Measurements from ENCODE around the gene RACK1.

DNA sequence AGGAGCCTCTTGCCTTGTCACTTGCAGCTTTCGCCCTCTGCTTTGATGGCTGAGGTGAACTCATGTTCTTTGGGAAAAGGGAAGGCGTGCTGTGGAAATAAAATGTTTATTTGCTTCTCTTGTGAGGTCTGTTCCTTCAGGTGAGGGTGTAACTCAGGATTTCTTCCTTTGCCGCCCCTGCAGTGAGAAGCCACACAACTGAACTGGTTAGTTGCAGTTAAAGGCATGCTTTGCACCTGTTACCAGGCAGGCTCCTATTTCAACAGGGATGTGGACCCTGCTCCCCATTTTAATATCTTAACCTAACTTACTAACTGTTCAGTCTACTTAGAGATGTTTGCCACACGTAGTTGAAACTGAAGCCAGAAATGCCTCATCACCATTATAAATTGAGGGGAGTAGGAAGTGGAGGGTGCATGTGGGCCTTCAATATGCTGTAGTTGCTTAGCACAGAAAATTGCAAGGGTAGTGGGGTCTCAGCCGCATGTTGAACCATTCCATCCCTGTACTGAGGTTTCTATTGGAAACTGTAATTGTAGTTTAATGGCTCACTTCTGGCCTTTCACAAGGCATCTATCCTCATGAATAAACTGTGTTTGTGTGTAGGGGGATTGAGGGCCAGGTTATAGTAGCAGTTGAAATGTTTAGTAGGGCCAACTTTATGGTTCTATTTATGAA lies 7.9 kb downstream of the RACK1 start:
- TF ChIP-seq, protein P1, sequence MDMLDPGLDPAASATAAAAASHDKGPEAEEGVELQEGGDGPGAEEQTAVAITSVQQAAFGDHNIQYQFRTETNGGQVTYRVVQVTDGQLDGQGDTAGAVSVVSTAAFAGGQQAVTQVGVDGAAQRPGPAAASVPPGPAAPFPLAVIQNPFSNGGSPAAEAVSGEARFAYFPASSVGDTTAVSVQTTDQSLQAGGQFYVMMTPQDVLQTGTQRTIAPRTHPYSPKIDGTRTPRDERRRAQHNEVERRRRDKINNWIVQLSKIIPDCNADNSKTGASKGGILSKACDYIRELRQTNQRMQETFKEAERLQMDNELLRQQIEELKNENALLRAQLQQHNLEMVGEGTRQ (IDR thresholded peaks at IDR 0.05; ENCODE audit: low read depth, low read length) = no peak
- TF ChIP-seq, protein P1 (CRISPR knock-in tag; IDR thresholded peaks at IDR 0.05; ENCODE audit: borderline replicate concordance) = no peak
- TF ChIP-seq ZBTB8A (CRISPR knock-in tag; IDR thresholded peaks at IDR 0.05; ENCODE audit: borderline replicate concordance, low read depth) = no peak
- TF ChIP-seq, protein P2, sequence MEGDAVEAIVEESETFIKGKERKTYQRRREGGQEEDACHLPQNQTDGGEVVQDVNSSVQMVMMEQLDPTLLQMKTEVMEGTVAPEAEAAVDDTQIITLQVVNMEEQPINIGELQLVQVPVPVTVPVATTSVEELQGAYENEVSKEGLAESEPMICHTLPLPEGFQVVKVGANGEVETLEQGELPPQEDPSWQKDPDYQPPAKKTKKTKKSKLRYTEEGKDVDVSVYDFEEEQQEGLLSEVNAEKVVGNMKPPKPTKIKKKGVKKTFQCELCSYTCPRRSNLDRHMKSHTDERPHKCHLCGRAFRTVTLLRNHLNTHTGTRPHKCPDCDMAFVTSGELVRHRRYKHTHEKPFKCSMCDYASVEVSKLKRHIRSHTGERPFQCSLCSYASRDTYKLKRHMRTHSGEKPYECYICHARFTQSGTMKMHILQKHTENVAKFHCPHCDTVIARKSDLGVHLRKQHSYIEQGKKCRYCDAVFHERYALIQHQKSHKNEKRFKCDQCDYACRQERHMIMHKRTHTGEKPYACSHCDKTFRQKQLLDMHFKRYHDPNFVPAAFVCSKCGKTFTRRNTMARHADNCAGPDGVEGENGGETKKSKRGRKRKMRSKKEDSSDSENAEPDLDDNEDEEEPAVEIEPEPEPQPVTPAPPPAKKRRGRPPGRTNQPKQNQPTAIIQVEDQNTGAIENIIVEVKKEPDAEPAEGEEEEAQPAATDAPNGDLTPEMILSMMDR (CRISPR knock-in tag; IDR thresholded peaks at IDR 0.05) = no peak
- TF ChIP-seq, protein P3, sequence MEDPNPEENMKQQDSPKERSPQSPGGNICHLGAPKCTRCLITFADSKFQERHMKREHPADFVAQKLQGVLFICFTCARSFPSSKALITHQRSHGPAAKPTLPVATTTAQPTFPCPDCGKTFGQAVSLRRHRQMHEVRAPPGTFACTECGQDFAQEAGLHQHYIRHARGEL (CRISPR knock-in tag; IDR thresholded peaks at IDR 0.05) = no peak
- TF ChIP-seq SP2 (CRISPR knock-in tag; IDR thresholded peaks at IDR 0.05) = no peak
- no peak for TF ChIP-seq RCOR2 (CRISPR knock-in tag; IDR thresholded peaks at IDR 0.05)
- TF ChIP-seq HDAC6 (IDR thresholded peaks at IDR 0.05; ENCODE audit: low read depth, low read length) = no peak
- TF ChIP-seq HNF4G (IDR thresholded peaks at IDR 0.05; ENCODE audit: borderline replicate concordance, low read depth, low read length) = no peak
- no peak for TF ChIP-seq HNF4G (CRISPR knock-in tag; IDR thresholded peaks at IDR 0.05; ENCODE audit: borderline replicate concordance, low read depth)
- TF ChIP-seq FOXK1 (CRISPR knock-in tag; IDR thresholded peaks at IDR 0.05; ENCODE audit: borderline replicate concordance, low read depth) = no peak
- no peak for TF ChIP-seq NFIC (IDR thresholded peaks at IDR 0.05; ENCODE audit: low read length)

Data from HepG2 (cell line).